ENCODE results near the gene SH3BP1. TPM values are rescaled to one million over a fixed set of nuclear protein-coding genes. Genes with fewer than 3 reads are reported as not detected.
A peak's percentile ranks its signal among the peaks of the same experiment; 100 is the strongest.
"Not testable (repeated sequence)": the region's sequence is repeated elsewhere in the genome, so short reads cannot be mapped to it uniquely, and the experiment has no call there.

The SH3BP1 gene
- total RNA-seq (100 to 1,000 TPM in 1 of 5 donors, 10 to 100 TPM in 4; 91.3 to 111 (median 93.6) TPM), total RNA-seq (2.7 to 28.9 (median 17.1) reads per million in 29 experiments)
- total RNA-seq (2013) = 83.5 TPM

- peak within 1 kb of the TSS; percentile 77 for H3K27ac ChIP-seq (ENCODE audit: low read length)
- H3K9me3 ChIP-seq = no peaks in the 10 kb centered on the region
- no peaks in the 10 kb centered on the region for H3K27me3 ChIP-seq (replicated peaks in 1 of 2; ENCODE audit: control insufficient read depth in 2 of 2, extremely low read depth in 1 of 2, insufficient read depth in 2 of 2, low read length in 1 of 2)
- Mint-ChIP-seq H3K4me1 (peaks cover 64 to 83% (median 74%) of the 10 kb centered on the region in 3 donors), H3K9me3 (no peaks in the 10 kb centered on the region), H3K27me3 (no peaks in the 10 kb centered on the region), H3K4me3 (peak within 1 kb of the TSS; percentile 94), H3K27ac (peak within 1 kb of the TSS; percentile 95 to 96), H3K36me3 (peaks cover 8% of the 10 kb centered on the region)
- H3K36me3 ChIP-seq (ENCODE audit: control insufficient read depth in 2 of 2, extremely low read depth in 1 of 2, insufficient read depth in 1 of 2, low read length in 1 of 2) = peaks cover 7 to 33% of the 10 kb centered on the region in 2 donors
- POLR2A ChIA-PET = no interaction called here
- ATAC-seq (replicated peaks in 1 of 4) (peak; percentile 47 to 63 (median 58)), DNase-seq (peak in 14 of 35 experiments; percentile 27 to 67 (median 39))
- WGBS (ENCODE audit: insufficient coverage) = 2% methylated on average over 46 of the region's 57 CpGs
- CTCF ChIA-PET = interaction anchor here in 1 of 2 donors (0.7 to 1.2 kb wide), 2 partner anchors 12 to 47 kb away, joined by 3 read pairs; partner anchors contain the start of gene NOL12
- H3K4me1 ChIP-seq (ENCODE audit: control insufficient read depth in 1 of 2, extremely low read depth in 1 of 2, insufficient read depth in 2 of 2, low read length in 2 of 2) = peaks cover 41 to 87% of the 10 kb centered on the region in 2 experiments
- peak within 1 kb of the TSS; percentile 89 to 94 for H3K4me3 ChIP-seq (ENCODE audit: control insufficient read depth in 1 of 2, extremely low read depth in 1 of 2, low read length in 1 of 2)
Measured at GRCh38 chr22:37639070-37639760, at the start of gene SH3BP1. Gene SH3BP1 (plus strand): TSS chr22:37639669. CDS start chr22:37639788, 119 bp downstream.

- not testable (repeated sequence) for DNase-seq; H3K27ac Mint-ChIP-seq; H3K4me1 ChIP-seq (ENCODE audit: control insufficient read depth in 1 of 2, extremely low read depth in 1 of 2, insufficient read depth in 2 of 2, low read length in 2 of 2); H3K27ac ChIP-seq (ENCODE audit: low read length); H3K4me3 ChIP-seq (ENCODE audit: control insufficient read depth in 1 of 2, extremely low read depth in 1 of 2, low read length in 1 of 2); H3K36me3 ChIP-seq (ENCODE audit: control insufficient read depth in 2 of 2, extremely low read depth in 1 of 2, insufficient read depth in 1 of 2, low read length in 1 of 2); H3K9me3 ChIP-seq; H3K9me3 Mint-ChIP-seq; H3K36me3 Mint-ChIP-seq; ATAC-seq (replicated peaks in 1 of 4); H3K4me3 Mint-ChIP-seq
- CTCF ChIA-PET = interaction anchor here in 1 of 2 donors (0.6 to 0.7 kb wide), 3 partner anchors 275 to 393 kb away, joined by 3 to 4 read pairs (median 4); no protein-coding TSS in a partner anchor
- POLR2A ChIA-PET = interaction anchor here (0.6 kb wide), 2 partner anchors 17 to 29 kb away, joined by 3 to 7 read pairs; partner anchors contain the start of gene GGA1 (in 1 of the 2)
- peaks cover 0 to 19% of the 10 kb centered on the region in 2 experiments for H3K27me3 ChIP-seq (replicated peaks in 1 of 2; ENCODE audit: control insufficient read depth in 2 of 2, extremely low read depth in 1 of 2, insufficient read depth in 2 of 2, low read length in 1 of 2)
- H3K4me1 Mint-ChIP-seq = peaks cover 12 to 13% (median 12%) of the 10 kb centered on the region in 3 donors
- 100% methylated on average over 1 of the region's 6 CpGs for WGBS (ENCODE audit: insufficient coverage)
- H3K27me3 Mint-ChIP-seq = peaks cover 0 to 10% of the 10 kb centered on the region in 2 donors
Measured at GRCh38 chr22:37591081-37591480, 48.4 kb upstream of the SH3BP1 start.

DNA sequence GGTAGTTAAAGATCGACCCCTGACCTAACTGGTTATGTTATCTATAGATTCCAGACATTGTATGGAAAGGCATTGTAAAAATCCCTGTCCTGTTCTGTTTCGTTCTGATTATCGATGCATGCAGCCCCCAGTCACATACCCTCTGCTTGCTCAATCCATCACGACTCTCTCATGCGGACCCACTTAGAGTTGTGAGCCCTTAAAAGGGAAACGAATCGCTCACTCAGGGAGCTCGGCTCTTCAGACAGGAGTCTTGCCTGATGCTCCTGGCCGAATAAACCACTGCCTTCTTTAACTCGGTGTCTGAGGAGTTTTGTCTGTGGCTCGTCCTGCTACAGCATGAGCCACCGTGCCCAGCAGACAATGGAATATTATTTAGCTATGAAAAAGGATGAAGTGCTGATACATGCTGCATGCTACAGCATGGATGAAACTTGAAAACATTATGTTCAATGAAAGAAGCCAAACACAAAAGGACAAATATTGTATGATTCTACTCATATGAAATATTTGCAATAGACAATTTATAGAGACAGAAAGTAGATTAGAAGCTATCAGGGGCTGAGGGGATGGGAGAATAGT lies 47.6 kb upstream of the SH3BP1 start:
- peak overlapping the region; percentile 46 for H3K27ac ChIP-seq (ENCODE audit: low read length)
- H3K4me3 ChIP-seq (ENCODE audit: control insufficient read depth in 1 of 2, extremely low read depth in 1 of 2, low read length in 1 of 2) = peak overlapping the region; percentile 34 to 41
- POLR2A ChIA-PET = interaction anchor here in 1 of 2 donors (0.6 to 1.2 kb wide), 2 partner anchors 12 to 16 kb away, joined by 3 to 6 read pairs; partner anchors contain the start of gene GGA1
- peaks cover 0 to 18% of the 10 kb centered on the region in 2 experiments for H3K27me3 ChIP-seq (replicated peaks in 1 of 2; ENCODE audit: control insufficient read depth in 2 of 2, extremely low read depth in 1 of 2, insufficient read depth in 2 of 2, low read length in 1 of 2)
- Mint-ChIP-seq H3K27me3 (peaks cover 0 to 7% of the 10 kb centered on the region in 2 donors), H3K36me3 (no peaks in the 10 kb centered on the region), H3K4me3 (peak overlapping the region; percentile 59 to 78 (median 78)), H3K9me3 (no peaks in the 10 kb centered on the region), H3K27ac (peak overlapping the region; percentile 91 to 93), H3K4me1 (peaks cover 12 to 13% (median 12%) of the 10 kb centered on the region in 3 donors)
- WGBS (ENCODE audit: insufficient coverage) = 93% methylated on average over 10 of the region's 12 CpGs
- ATAC-seq (replicated peaks in 1 of 4) = no peak
- peaks cover 0 to 6% of the 10 kb centered on the region in 2 experiments for H3K4me1 ChIP-seq (ENCODE audit: control insufficient read depth in 1 of 2, extremely low read depth in 1 of 2, insufficient read depth in 2 of 2, low read length in 2 of 2)
- CTCF ChIA-PET = interaction anchor here (0.5 to 2.4 kb wide), 26 partner anchors 10 to 792 kb away, joined by 3 to 59 read pairs (median 4); partner anchors contain the start of genes GGA1 (in 1 of the 2), LGALS2 (in 1 of the 2), NOL12 (in 1 of the 2) and PDXP (in 1 of the 2)
- H3K36me3 ChIP-seq (ENCODE audit: control insufficient read depth in 2 of 2, extremely low read depth in 1 of 2, insufficient read depth in 1 of 2, low read length in 1 of 2) = no peaks in the 10 kb centered on the region
- DNase-seq = no peak
- H3K9me3 ChIP-seq = no peaks in the 10 kb centered on the region

- H3K4me1 Mint-ChIP-seq = peaks cover 12 to 13% (median 12%) of the 10 kb centered on the region in 3 donors
- peaks cover 0 to 5% of the 10 kb centered on the region in 2 experiments for H3K27me3 ChIP-seq (replicated peaks in 1 of 2; ENCODE audit: control insufficient read depth in 2 of 2, extremely low read depth in 1 of 2, insufficient read depth in 2 of 2, low read length in 1 of 2)
- H3K27ac Mint-ChIP-seq = no peak overlapping the region
- POLR2A ChIA-PET = no interaction called here
- no peaks in the 10 kb centered on the region for H3K9me3 ChIP-seq
- H3K27ac ChIP-seq (ENCODE audit: low read length) = no peak overlapping the region
- no peaks in the 10 kb centered on the region for H3K36me3 Mint-ChIP-seq
- no peak overlapping the region for H3K4me3 Mint-ChIP-seq
- DNase-seq = no peak
- peaks cover 0 to 2% of the 10 kb centered on the region in 2 donors for H3K27me3 Mint-ChIP-seq
- no peaks in the 10 kb centered on the region for H3K9me3 Mint-ChIP-seq
- no peak overlapping the region for H3K4me3 ChIP-seq (ENCODE audit: control insufficient read depth in 1 of 2, extremely low read depth in 1 of 2, low read length in 1 of 2)
- H3K36me3 ChIP-seq (ENCODE audit: control insufficient read depth in 2 of 2, extremely low read depth in 1 of 2, insufficient read depth in 1 of 2, low read length in 1 of 2) = no peaks in the 10 kb centered on the region
- no peak for ATAC-seq (replicated peaks in 1 of 4)
- CTCF ChIA-PET = interaction anchor here in 1 of 2 donors (2.4 kb wide), 1 partner anchor 12 kb away, joined by 59 read pairs; the partner anchor contains the start of gene GGA1
- peaks cover 0 to 6% of the 10 kb centered on the region in 2 experiments for H3K4me1 ChIP-seq (ENCODE audit: control insufficient read depth in 1 of 2, extremely low read depth in 1 of 2, insufficient read depth in 2 of 2, low read length in 2 of 2)
- WGBS (ENCODE audit: insufficient coverage) = no CpG with 5 or more reads among the region's 5 CpGs
Measured at GRCh38 chr22:37594237-37594636, 45.2 kb upstream of the SH3BP1 start.

GRCh38 chr22:37599153-37599552 lies 40.3 kb upstream of the SH3BP1 start:
- 92% methylated on average over 3 of the region's 4 CpGs for WGBS (ENCODE audit: insufficient coverage)
- no peak for DNase-seq

GRCh38 chr22:37601203-37601539 lies 38.3 kb upstream of the SH3BP1 start:
- peaks cover 19 to 26% of the 10 kb centered on the region in 2 experiments for H3K4me1 ChIP-seq (ENCODE audit: control insufficient read depth in 1 of 2, extremely low read depth in 1 of 2, insufficient read depth in 2 of 2, low read length in 2 of 2)
- H3K36me3 ChIP-seq (ENCODE audit: control insufficient read depth in 2 of 2, extremely low read depth in 1 of 2, insufficient read depth in 1 of 2, low read length in 1 of 2) = no peaks in the 10 kb centered on the region
- peaks cover 29 to 40% (median 36%) of the 10 kb centered on the region in 3 donors for H3K4me1 Mint-ChIP-seq
- DNase-seq = no peak
- 50% methylated on average over 2 of the region's 4 CpGs for WGBS (ENCODE audit: insufficient coverage)
- ChIA-PET POLR2A (no interaction called here), CTCF (interaction anchor here in 1 of 2 donors (0.6 kb wide), 1 partner anchor 721 kb away, joined by 4 read pairs; no protein-coding TSS in a partner anchor)
- peak overlapping the region in 1 of 2 donors; percentile 58 for H3K27ac Mint-ChIP-seq
- no peaks in the 10 kb centered on the region for H3K27me3 Mint-ChIP-seq
- H3K9me3 ChIP-seq = no peaks in the 10 kb centered on the region
- H3K9me3 Mint-ChIP-seq = no peaks in the 10 kb centered on the region
- no peaks in the 10 kb centered on the region for H3K36me3 Mint-ChIP-seq
- H3K27ac ChIP-seq (ENCODE audit: low read length) = no peak overlapping the region
- no peak overlapping the region for H3K4me3 ChIP-seq (ENCODE audit: control insufficient read depth in 1 of 2, extremely low read depth in 1 of 2, low read length in 1 of 2)
- peaks cover 0 to 6% of the 10 kb centered on the region in 2 experiments for H3K27me3 ChIP-seq (replicated peaks in 1 of 2; ENCODE audit: control insufficient read depth in 2 of 2, extremely low read depth in 1 of 2, insufficient read depth in 2 of 2, low read length in 1 of 2)
- no peak for ATAC-seq (replicated peaks in 1 of 4)
- no peak overlapping the region for H3K4me3 Mint-ChIP-seq

More at GRCh38 chr22:37599153-37599552, 40.3 kb upstream of the SH3BP1 start:
- Mint-ChIP-seq H3K4me1 (peaks cover 13 to 20% (median 19%) of the 10 kb centered on the region in 3 donors), H3K27ac (no peak overlapping the region), H3K27me3 (no peaks in the 10 kb centered on the region), H3K36me3 (no peaks in the 10 kb centered on the region), H3K4me3 (no peak overlapping the region), H3K9me3 (no peaks in the 10 kb centered on the region)
- Histone ChIP-seq H3K27me3 (replicated peaks in 1 of 2; ENCODE audit: control insufficient read depth in 2 of 2, extremely low read depth in 1 of 2, insufficient read depth in 2 of 2, low read length in 1 of 2) (peaks cover 0 to 8% of the 10 kb centered on the region in 2 experiments), H3K9me3 (no peaks in the 10 kb centered on the region), H3K4me3 (ENCODE audit: control insufficient read depth in 1 of 2, extremely low read depth in 1 of 2, low read length in 1 of 2) (no peak overlapping the region), H3K4me1 (ENCODE audit: control insufficient read depth in 1 of 2, extremely low read depth in 1 of 2, insufficient read depth in 2 of 2, low read length in 2 of 2) (peaks cover 2 to 6% of the 10 kb centered on the region in 2 experiments), H3K36me3 (ENCODE audit: control insufficient read depth in 2 of 2, extremely low read depth in 1 of 2, insufficient read depth in 1 of 2, low read length in 1 of 2) (no peaks in the 10 kb centered on the region), H3K27ac (ENCODE audit: low read length) (no peak overlapping the region)
- CTCF ChIA-PET = interaction anchor here in 1 of 2 donors (0.7 kb wide), 1 partner anchor 53 kb away, joined by 3 read pairs; no protein-coding TSS in a partner anchor
- POLR2A ChIA-PET = no interaction called here
- no peak for ATAC-seq (replicated peaks in 1 of 4)

Data from T-cell (primary cell).